ENCODE data around the gene NET1. TPM values are rescaled to one million over a fixed set of nuclear protein-coding genes. Genes with fewer than 3 reads are reported as not detected.

Gene NET1
- polyA plus RNA-seq, 1 donor, result 93.3 TPM

DNA sequence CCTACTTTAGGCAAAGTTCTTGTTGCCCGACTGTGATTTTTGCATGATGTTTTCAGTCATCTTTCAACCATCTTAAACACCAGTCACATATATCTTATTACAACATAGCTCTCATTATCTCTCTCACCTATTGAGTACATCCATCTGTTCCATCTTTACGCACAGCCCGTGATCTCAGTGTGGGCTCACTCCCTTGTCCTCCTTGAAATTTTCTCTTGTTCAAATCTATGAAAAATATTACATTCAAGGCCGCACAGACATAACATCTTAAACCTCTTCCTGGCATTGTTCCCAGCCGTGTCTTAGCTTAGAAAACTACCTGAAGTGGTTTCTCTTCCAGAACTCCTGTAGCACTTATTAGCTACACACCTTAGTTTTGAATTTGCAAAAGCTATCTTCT, 32.6 kb downstream of the NET1 start:
- no peak for DNase-seq

DNA sequence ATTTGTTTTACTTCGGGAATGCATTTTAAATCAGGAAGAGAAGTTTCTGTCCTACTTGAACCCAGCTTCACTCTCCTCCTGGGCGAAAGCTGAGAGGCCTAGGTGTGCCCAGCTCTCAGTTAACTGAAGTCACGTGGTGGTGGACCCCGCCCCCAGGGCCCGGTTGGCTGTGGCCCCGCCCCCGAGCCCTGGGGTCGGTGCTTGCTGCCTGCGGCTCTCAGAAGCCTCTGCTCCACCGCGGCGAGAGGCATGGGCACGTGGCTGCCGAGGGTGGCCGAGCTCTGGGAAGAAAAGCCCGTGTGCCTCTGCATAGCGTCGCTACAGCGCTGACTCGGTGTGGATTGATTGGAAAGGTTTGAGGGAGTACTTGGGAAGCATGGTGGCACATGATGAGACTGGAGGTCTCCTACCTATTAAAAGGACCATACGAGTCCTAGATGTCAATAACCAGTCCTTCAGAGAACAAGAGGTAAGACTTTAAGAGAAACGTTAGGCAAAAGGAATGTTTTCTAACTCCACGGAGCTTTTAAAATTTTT, 34.1 kb downstream of the NET1 start:
- DNase-seq, result peak; percentile 93

DNA sequence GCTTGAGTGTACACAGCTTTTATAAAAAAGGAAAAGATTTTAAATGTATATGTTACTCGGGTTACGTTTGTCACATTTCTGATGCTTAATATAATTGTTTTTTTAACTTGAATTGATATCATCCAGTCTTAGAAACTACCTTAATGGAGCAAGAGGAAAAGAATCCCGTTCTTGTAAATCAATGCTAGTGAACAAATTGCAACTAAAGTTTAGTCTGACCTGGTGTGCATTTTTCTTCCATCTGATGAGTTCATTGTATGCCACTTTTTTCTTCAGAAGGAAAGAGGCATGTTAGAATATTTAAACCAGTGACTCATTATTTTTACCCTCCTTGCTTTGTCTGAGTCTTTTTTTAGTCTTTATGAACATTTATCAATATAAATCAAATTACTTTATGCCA, 34.7 kb downstream of the NET1 start:
- no peak for DNase-seq

DNA sequence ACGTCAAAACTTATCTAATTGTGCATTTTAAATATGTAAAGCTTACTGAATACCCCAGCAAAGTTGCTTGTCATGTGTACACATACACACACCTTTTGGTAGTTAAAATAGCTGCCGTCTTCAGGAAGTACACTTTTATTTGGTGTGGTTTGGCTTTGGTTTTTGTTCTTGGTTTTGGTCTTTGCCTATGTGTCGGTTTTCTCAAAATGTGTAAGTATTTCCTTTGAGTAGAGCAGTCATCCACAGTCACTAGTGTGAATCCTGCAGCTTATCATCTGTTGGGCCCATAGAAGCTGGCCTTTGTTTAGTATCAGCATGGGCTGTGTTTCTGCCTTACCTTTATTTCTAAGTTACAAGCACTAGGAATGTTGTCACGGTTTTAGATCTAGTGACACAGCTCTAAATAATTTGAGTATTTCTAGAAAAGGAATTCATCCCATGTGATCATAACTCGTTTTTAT, 35.3 kb downstream of the NET1 start:
- DNase-seq, result peak; percentile 34

DNA sequence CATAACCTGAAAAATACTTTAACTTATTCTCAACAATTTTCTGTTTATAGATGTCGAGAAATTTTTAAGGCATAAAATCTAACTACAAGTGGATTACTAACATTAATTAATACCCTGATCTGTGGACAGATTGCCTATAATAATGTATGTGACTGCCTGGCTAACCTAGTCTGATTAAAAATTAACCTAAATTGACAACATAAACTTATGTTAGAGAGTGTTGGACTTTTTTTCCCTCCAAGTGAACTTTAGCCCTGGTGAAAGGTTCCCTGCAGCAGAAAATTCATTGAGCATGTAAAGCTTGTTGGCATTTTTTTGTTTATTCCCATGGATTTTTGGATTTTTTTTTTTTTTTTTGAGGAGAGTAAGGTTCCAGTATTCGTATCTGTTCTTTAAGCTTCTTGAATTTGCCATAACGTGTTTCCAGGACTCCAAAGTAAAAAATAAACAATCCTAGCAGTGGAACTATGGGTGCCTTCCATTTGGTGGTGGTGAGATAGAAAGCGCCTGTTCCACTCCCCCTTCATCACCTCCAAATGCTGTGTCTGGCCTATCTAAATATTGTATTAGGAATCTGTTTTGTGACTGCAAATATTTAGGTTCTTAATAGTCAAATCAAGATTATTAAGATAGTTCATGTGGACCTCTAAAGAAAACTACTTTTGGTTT, 36.1 kb downstream of the NET1 start:
- no peak for DNase-seq

DNA sequence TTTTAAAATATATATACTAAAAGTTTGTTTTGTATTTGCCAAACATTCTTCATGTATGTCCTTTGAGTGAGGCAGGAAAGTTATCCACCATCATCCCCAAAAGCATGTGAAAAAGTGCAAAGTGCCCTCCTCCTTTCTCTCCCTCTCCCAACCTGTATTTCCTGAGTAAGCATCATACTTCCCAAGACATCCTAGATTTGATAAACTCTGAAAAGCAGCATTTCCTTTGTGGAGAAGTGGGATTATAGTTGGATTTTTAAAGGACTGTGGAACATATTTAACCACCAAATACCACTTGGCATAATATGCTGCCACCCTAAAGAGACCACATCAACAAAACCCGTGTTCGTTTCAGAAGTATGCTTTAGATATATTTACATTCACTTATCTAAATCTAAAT, 36.9 kb downstream of the NET1 start:
- DNase-seq, result no peak

DNA sequence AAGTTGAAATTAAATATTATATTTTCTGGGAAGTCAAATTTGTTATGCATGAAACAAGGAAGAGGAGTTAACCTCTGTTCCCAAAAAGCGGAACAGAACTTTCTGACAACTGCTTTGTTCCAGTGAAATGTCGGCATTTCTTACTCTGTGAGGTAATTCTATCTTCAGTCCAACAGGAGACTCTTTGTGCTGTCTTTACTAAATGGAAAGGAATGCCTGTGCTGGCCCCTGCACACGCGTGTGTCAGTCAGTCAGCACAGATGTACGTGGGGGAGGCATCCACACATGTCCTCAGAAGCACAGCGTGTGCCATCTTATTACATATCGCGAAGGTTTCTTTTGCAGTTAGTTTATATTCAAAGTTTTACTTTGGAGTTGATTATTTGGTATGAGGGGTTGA, 37.5 kb downstream of the NET1 start:
- peak; percentile 63 for DNase-seq

DNA sequence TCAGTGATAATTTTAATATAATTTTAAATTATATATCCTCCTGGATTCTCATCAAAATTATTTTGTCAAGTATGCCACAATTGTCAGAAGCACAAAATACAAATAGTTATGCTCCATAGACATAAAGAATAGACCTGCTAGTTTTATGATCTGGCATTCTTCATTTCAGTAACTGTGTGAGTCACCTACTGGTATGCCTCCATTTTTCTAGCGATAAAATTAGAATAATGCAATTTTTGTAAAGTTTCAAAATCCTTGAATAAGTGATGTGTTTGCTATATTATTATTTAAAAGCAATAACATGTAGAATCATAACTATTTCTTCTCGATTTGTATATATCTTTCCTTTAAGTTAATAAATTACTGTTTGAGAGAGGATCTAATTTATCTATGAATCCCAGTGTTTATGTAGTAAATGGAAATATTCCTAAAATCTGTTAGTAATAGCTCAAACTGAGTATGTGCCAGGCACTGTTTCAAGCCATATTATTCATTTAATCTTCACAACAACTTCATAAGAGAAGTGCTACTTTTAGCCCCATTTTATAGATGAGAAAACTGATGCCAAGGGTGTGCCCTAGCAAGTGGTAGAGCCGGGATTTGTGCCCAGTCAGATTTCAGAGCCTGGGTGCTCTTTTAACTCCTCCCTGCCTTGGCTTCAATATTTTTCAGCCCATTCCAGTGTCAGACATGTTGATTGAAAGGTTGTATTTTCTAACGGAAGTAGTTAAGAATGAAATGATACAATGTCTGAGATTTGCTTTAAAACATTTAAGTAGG, 38.4 kb downstream of the NET1 start:
- no peak for DNase-seq

DNA sequence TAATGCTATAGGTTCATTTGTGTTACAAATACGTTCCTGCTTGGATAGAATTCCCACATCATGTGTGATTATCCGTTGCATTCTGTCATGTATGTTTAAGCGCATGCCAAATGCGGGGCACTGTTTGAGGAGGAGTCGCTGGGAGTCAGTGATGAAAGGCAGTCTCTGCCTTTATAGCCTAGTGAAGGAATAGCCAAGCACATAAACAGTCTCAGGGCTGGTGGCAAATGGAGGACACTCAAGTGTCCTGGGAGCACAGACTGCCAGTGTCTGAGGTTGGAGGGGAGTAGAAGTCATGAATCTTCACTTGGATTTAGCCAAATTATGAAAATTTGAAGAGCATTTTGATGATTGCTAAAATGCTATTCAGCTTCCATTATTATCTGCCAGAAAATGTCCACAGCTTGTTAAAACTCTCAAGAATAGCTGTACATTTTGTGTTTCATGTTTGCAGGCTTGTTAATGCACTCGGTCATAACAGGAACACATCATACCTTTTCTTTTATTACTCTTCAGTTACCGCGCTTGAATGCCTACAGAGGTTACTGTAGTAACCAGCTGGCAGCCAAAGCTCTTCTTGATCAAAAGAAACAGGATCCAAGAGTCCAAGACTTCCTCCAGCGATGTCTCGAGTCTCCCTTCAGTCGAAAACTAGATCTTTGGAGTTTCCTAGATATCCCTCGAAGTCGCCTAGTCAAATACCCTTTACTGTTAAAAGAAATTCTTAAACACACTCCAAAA, 41.6 kb downstream of the NET1 start:
- DNase-seq, result no peak

DNA sequence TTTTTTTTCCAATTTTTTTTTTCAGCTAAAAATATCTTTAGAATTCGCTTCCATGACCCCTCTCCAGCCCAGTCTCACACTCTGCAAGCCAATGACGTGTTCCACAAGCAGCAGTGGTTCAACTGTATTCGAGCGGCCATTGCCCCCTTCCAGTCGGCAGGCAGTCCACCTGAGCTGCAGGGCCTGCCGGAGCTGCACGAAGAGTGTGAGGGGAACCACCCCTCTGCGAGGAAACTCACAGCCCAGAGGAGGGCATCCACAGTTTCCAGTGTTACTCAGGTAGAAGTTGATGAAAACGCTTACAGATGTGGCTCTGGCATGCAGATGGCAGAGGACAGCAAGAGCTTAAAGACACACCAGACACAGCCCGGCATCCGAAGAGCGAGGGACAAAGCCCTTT, 44.2 kb downstream of the NET1 start:
- no peak for DNase-seq

DNA sequence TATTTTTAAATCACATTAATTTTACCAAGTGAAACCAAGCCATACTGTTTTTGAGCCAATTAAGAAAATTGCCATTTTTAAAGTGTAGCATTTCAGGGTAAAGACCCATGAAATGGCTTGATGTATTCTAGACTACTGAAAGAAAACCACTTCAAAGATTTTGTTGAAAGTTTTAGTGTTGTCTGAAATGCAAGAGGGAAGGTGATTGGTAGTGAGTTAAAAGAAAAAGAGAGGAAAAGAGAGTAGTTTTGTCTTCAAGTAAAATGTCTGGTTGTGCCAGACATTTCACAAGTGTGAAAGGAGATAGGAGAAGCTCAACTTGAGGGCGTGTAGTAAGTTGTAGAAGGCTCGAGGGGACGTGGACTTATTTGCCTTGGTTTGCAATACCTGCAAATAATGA, 45.4 kb downstream of the NET1 start:
- DNase-seq, result no peak

DNA sequence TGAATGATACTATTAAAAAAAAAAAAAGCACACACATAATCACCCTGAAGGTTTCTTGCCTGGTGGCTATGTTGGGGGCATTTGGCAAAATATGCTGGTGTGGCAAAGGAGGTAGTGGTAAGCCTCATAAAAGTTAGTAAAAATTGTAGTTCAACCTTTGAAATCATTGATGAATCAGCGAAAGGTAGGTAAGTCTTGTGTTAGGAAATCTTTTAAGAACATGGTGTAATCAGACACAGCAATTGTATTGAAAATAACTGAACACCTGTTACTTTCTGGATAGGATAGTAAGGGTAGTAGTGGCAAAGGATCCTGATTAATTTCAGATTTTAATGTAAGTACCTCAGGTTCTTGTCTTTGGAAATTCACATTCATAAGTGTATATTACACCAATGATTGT, 46.1 kb downstream of the NET1 start:
- no peak for DNase-seq

DNA sequence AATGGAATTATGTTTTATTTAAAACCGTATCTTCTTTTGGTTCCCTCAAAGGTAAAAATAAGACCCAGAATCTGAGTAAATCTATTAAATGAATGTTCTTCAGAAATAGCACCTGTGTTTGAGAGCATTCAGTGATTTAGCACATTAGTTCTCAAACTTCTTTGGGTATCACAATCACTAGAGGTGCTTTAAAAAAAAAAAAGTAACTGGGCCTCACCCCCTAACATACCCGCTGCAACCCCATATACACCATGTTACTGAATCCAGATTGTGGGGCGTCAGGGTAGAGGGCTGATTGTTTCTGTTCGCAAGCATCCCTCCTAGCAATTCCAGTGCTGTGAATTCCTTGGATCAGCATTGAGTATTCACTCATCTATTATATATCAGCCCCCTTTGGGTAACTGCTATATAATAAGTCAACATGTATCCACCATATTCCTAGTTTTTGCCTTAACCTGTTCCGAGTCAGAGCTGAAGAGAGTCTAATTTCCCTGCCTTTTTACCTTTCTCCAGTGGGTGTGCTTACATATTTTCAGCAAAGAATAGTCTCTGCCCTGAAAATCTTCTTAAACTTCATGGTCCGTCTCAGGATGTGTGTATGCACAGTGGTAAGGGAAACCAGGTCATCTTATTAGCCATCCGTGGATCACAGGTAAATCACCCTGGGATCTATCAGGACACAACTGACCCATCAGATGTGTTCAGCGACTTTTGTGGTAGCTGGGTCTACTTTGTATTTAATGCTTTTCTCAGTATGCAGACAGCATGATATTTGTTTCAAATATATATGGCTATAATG, 46.8 kb downstream of the NET1 start:
- DNase-seq, result no peak

DNA sequence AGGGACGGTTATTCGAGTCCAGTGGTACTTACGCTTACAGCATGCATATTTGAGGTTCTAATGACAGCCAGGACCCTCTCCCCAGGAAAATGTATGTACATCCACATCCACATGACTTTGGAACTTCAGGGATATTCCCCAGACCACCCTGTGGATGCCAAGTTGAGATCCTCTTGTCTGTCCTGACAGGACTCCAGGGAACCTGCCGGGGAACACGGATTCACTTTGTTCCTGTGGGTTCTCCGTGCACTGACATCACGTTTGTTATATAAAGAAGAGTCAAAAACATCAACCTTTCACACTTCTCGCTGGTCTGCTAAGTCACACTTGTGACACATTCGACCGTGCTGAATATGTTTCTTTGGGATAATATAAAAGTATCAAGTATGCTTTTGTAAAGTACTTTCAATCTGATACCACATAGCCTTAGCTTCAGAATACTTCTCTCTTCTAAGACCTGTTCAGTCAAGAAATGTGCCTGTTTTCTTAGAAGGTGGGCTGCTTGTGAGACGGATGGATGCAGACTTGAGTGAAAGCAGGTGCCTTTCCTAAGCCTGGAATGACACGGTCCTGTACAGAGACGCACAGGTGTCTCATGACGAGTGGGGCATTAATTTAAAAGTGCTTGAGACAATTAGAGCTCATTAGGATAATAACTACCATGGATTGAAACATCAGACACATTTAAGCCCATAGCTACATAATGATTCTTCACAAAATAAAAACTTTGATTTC, 48.3 kb downstream of the NET1 start:
- DNase-seq, result no peak

DNA sequence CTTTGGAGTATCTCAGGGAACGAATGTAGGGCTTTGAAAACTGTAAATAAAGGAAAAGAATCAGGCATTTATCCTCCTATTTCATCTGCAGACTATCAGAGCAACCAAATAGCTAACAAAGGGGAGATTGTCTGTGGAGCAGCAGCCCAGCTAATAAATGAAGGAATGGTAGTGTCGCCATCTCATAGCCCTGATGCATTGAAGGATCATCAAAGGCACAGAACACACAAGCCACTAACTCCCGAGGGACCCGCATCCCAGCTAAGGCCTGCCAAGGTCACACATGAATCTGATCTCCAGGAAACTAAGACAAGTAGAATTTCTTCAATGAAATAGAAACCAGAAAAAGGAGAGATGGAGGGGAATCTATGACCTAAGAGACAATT, 48.8 kb downstream of the NET1 start:
- DNase-seq, result no peak

DNA sequence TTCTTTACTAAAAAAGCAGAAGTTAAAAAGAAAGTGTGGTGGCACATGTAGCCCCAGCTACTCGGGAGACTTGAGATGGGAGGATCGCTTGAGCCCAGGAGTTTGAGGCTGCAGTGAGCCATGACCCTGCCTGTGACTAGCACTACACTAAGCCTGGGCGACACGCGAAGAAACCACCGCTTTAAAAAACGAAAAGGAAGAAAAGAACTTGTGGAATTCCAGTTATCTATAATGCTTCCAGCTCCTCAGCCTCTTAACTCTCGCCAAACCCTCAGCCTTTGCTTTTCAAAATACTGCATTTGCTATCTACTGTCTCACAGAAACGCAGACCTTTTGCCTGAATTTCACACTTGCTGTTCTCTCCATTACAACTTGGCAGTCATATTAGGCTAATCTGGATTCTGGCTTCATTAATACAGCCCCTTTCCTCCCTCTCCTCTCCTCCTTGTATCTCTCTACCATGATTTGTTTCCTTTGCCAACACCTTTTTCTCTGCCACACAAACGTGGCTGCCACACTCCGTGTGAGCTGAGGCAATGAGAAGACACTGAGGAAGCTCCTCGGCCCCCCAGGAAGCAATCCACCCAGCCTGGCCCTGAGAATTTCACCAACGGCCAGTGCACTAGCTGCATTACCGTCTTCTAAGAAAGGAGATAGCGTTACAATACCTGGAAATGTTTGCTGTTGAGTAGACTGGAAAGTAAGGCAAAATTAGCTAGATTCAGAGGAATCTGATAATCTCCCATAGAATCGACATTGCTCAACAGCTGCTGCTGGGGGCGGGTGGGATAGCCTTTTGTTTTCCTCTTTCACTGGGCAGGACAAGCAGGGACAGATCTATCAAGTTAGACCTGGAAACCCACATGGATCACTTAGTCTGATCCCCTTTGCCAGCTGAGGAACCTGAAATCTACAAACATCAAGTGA, 49.8 kb downstream of the NET1 start:
- no peak for DNase-seq

DNA sequence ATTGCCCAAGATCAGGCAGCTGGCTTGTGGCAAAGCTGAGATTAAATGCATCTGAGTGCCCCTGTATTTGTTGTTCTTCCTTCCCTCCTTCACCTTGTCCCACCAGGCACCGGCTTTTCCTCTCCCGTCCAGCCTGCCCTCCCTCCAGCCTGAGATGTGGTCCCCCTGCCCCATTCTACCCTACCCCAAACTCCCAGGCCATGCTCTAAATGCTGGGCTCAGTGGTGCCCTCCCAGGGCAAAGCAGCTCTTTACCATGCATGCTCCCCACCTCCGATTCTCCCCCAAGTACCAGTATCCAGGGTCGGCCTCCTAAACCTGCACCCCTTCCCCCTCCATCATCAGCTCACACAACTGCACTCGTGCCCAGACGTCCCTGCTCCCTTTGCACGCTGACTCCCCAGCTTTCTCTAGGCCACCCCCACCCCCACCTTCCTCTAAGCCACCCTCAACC, 50.5 kb downstream of the NET1 start:
- no peak for DNase-seq

DNA sequence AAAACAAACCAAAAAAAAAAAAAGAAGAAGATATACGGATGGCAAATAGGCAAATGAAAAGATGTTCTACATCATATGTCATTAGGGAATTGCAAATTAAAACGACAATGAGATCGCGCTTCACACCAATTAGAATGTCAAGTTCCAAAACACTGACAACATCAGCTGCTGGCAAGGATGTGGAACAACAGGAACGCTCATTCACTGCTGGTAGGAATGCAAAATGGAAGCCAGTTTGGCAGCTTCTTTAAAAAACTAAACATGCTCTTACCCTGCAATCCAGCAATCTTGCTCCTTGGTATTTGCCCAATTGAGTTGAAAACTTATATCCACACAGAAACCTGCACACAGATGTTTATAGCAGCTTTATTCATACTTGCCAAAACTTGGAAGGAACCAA, 52.2 kb downstream of the NET1 start:
- no peak for DNase-seq

DNA sequence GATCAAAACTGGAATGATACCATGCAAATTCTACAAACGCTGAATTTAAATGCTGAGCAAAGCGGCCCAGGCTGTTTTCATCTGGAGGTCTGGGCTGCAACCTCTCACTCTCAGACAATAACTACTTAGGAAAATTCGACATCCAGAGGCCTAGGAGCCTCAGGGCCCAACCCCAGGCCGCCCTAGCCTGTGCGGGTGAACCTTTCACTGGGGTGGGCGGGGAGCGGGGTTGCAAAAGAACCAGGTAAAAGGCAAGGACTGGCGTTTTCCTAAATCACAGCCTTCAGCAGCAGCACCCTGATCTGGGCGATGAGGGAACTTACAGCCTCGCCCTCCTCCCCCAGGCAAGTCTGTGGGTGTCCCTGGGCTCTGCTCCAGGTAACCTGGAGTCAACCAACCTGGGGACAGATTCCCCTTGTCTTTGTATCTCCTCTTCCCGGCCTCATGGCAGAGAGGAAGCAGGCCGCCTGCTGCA, 53.7 kb downstream of the NET1 start:
- no peak for DNase-seq

DNA sequence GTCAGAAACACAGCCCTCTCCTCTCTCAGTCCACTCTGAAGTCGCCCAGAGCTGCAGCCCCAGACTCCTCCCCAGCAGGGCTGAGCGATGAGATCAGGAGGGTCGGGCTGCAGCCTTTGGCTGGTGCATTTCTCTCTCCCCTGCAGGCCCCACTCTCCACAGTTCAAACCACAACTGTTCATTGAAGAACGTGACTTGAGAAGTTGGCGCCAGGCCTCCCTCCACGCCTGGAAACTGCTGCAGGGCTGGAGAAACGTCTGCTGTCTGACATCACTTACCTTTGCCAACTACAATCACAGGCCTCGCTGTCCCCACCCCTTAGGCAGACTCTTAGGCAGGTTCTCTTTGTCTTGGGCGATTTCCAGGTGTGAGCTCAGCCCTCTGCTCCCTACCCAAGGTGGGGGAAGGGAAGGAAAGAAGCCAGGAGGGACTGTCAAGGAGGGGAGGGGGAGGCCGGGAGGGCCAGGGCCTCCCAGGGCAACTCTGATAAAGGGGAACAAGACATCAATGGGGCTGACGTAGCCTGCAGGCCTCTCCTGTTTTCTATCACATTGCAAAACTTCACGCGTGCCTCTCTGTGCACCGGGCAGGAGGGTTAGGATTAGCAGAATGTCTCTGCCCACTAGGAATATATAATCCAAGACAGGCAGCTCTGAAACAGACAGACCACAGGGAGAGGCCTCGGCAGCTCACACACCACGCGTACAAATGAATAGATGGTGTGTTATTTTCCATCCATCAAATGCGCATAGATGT, 54.3 kb downstream of the NET1 start:
- DNase-seq, result peak; percentile 89

Data from hindlimb muscle (tissue), 1 donor.